Measurements from ENCODE around the gene MPP3.

DNA sequence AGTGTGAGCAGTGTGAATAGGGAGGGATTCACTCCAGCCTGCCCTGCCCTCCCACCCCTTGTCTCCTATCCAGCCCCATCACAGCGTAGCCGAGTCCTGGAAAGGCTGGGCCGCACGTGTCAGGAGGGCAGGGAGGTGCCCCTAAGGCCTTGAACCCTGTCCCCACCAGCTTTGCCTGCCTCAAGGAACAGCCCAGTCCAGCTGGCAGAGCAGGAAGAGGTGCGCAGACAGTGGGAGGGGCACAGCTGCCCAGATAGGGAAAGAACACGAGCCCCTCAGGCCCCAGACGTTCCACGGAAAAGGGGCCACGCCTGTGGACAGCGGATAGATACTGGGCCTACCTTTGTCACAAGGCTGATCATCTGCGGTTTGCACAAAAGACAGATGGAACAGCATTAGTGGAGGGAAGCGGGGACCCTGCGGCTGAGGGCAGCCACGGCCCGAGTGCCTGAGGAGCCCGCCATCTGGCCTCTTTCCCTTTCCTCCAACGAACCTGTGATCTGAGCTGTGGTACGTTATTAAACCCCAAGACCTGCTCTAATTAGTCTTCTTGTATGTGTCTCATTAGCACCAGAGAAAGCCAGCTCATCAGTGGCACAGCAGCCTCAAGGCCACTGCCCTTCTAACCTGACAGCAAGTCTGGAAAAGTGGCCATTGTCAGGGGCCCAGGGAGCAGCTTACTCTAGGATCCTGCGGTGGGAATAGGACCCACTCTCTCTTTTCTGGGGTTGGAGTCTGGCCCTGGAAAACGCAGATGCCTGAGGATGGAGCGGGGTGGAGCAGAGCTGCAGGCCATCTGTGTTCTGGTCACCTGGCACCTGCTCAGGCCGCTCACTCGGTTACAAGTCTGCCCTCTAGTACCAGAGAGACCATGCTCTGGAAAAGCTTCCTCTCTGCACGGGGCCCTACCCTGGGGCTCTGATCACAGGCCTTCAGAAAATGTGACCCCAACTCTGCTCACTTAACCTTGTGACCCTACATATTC, 16.3 kb downstream of the MPP3 start:
- TF ChIP-seq POLR2A (IDR thresholded peaks at IDR 0.05; ENCODE audit: borderline replicate concordance, extremely low read depth, insufficient read depth, insufficient read length) (no peak), POLR2AphosphoS5 (IDR thresholded peaks at IDR 0.05; ENCODE audit: low read depth, low read length) (no peak), JUND (IDR thresholded peaks at IDR 0.05) (no peak), EGR1 (IDR thresholded peaks at IDR 0.05; ENCODE audit: low read depth) (no peak)
- TF ChIP-seq, protein P1, sequence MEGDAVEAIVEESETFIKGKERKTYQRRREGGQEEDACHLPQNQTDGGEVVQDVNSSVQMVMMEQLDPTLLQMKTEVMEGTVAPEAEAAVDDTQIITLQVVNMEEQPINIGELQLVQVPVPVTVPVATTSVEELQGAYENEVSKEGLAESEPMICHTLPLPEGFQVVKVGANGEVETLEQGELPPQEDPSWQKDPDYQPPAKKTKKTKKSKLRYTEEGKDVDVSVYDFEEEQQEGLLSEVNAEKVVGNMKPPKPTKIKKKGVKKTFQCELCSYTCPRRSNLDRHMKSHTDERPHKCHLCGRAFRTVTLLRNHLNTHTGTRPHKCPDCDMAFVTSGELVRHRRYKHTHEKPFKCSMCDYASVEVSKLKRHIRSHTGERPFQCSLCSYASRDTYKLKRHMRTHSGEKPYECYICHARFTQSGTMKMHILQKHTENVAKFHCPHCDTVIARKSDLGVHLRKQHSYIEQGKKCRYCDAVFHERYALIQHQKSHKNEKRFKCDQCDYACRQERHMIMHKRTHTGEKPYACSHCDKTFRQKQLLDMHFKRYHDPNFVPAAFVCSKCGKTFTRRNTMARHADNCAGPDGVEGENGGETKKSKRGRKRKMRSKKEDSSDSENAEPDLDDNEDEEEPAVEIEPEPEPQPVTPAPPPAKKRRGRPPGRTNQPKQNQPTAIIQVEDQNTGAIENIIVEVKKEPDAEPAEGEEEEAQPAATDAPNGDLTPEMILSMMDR (IDR thresholded peaks at IDR 0.05 in 2 of 3, conservative IDR thresholded peaks at IDR 0.05 in 1 of 3; ENCODE audit: borderline replicate concordance in 1 of 3, insufficient read depth in 1 of 3, low read depth in 2 of 3, low read length in 2 of 3) = no peak
